GM19351 (cell line): Measurements from ENCODE around the gene RABEP2.
"Not testable (repeated sequence)": the region's sequence is repeated elsewhere in the genome, so short reads cannot be mapped to it uniquely, and the experiment has no call there.

Experiments used
- ATAC-seq: cut with Tn5 transposase; IDR thresholded peaks from one replicate; pipeline ENCODE4 v1.9.1; 2021; ENCODE audit warnings: mild to moderate bottlenecking, moderate library complexity; ENCODE audit not compliant: unreplicated experiment

RABEP2 gene

DNA sequence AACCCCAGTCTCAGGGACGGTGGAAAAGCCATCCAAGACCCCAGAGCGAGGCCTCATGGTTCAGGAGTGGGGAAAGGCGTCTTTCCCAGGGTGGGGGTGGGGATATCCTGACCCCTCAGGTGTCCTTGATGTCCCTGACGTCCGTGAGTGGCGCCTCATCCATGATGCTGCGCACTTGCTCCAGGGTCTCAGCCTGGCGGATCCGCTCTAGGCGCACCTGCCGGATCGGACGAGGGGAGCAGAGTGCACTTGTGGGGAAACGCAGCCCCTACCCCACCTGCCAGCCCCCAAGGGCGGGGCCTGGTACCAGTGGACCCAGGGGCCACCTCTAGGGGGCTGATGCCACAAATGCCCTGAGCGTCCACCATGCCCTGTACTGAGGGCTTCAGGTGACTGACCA lies 20.2 kb downstream of the RABEP2 start:
- no peak for ATAC-seq

DNA sequence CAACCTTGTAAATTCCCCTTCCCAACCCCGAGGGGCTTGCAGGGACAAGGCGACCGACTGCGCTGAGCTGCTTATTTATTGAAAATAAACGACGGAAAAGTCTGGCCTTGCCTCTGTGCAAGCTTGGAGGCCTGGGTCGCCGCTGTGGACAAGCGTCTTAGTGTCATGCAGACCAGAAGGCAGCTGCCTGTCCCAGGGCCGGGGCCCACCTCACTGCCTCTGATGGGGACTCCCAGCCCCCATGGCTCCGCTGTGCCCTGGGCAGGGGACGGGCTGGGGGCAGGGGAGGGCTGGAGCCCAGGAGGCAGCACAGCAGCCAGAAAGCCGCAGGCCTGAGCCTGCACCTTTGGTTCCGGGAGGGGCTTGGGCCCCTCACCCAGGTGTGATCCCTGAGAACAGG lies 20.7 kb downstream of the RABEP2 start:
- no peak for ATAC-seq

DNA sequence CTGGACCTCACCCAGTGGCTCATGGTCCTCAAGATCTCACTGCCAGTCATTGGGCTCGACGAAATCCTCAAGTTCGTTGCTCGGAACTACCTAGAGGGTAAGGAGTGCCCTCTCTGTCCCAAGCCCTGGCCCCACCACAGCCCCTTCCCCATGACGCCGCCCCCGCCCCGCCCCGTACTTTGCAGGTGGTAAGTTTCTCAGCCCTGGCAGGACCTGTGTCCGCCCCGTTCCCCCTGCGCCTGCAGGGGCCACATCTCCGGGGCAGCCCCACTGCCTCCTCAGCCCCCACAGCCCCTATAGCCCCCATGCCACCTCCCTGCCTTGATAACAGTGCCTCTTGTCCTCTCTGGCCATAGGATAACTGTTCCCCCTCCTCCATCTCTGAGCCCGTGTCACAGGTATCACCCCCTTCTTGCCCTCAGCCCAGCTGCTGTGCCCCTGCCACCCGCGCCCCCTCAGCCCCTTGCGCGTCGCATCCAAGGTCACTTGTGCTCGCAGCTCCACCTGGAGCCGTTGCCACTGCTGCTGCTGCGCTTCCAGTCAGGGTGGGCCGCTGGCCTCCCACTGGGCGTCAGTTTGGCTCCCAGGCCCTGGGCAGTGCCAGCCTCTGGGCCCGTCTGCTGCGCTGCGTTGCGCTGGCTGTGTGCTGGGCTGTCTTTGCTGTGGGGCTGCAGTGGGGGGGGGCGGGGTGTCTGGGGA lies 21.5 kb downstream of the RABEP2 start:
- no peak for ATAC-seq

DNA sequence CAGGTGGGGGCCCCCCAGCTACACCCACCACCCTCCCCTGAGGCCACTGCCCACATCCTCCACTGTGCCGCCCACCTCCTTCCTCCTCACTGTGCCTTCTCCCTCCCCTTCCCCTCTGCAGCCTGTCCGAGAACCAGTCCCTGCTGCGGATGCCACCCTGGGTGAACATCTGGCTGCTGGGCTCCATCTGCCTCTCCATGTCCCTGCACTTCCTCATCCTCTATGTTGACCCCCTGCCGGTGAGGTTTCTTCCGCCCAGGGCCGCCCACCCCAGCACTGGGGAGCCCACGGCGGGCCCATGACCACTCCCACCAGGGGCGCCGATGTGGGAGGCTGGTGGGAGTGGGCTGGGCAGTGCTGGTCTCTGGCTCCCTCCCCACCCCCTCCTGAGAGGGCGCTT lies 22.1 kb downstream of the RABEP2 start:
- ATAC-seq: no peak

DNA sequence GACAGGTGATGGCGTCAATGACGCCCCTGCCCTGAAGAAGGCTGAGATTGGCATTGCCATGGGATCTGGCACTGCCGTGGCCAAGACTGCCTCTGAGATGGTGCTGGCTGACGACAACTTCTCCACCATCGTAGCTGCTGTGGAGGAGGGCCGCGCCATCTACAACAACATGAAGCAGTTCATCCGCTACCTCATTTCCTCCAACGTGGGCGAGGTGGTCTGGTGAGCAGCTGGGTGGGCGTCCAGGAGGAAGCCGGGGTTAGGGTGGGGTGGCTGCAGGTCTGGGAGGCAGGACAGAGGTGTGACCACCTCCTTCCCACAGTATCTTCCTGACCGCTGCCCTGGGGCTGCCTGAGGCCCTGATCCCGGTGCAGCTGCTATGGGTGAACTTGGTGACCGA lies 23.2 kb downstream of the RABEP2 start:
- ATAC-seq: no peak

DNA sequence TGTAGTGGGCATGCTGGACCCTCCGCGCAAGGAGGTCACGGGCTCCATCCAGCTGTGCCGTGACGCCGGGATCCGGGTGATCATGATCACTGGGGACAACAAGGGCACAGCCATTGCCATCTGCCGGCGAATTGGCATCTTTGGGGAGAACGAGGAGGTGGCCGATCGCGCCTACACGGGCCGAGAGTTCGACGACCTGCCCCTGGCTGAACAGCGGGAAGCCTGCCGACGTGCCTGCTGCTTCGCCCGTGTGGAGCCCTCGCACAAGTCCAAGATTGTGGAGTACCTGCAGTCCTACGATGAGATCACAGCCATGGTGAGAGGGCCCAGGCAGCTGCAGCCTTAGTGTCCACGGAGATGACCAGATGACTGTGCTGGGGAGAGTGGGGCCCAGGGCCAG lies 24.4 kb downstream of the RABEP2 start:
- no peak for ATAC-seq

DNA sequence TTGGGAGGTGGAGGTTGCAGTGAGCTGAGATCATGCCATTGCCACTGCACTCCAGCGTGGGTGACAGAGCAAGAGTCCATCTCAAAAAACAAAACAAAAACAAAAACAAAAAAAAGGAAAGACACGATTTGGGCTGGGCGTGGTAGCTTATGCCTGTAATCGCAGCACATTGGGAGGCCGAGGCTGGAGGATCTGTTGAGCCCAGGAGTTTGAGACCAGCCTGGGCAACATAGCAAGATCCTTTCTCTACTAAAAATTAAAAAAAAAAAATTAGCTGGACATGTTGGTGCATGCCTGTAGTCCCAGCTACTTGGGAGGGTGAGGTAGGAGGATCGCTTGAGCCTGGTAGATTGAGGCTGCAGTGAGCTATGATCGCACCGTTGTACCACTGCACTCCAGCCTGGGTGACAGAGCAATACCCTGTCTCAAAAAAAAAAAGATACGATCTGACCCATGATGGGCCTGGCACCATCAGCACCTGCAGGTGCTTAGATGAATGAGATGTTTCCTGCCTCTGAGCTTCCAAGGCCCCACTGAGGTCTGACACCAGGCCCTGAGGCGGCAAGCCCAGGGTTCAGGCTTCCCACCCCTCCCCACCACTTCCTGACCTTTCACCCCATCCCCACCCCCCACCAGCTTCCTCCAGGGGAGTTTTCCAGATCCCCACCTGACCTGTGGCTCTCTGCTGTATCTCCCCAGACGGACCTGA lies 25.0 kb downstream of the RABEP2 start:
- no peak for ATAC-seq

DNA sequence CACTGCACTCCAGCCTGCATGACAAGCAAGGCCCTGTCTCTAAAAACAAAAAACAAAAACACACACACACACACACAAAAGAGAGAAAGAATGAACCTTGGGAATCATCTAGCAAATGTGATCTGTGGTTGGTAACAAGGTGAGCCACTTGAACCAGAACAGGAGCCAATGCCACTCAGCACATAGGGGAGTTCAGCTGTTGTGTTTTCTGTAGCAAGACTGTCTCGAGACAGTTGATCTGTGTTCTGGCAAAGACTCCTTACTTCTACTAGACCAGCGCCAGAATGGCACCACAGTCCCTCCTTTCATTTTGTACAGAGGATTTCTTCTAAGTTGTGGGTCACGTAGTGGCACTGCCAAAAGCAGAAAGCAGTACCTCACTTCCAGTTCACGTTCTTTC lies 26.1 kb downstream of the RABEP2 start:
- no peak for ATAC-seq

DNA sequence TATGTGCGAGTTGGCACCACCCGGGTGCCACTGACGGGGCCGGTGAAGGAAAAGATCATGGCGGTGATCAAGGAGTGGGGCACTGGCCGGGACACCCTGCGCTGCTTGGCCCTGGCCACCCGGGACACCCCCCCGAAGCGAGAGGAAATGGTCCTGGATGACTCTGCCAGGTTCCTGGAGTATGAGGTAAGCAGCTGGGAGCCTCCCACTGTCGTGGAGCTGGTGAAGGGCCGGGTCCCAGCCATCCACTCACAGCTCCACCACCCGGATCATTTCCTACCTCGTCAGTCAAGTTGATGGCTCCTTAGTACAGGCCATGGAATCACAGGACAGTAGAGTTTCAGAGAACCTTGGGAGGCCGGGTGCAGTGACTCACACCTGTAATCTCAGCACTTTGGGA lies 26.8 kb downstream of the RABEP2 start:
- no peak for ATAC-seq

DNA sequence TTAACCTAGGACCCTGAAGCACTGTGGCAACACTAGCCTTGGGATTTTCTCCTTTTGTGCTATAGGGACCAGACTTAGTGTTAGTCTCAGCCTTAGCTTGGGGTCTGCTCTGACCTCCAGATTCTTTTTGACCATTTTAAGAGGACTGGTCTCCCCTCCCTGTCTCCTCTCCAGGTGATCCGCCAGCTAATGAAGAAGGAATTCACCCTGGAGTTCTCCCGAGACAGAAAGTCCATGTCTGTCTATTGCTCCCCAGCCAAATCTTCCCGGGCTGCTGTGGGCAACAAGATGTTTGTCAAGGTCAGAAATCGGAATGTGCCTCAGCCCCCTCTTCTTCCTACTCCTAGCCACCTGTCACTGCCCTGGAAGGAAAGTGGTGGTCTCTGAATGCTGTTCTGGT lies 27.2 kb downstream of the RABEP2 start:
- ATAC-seq: no peak

DNA sequence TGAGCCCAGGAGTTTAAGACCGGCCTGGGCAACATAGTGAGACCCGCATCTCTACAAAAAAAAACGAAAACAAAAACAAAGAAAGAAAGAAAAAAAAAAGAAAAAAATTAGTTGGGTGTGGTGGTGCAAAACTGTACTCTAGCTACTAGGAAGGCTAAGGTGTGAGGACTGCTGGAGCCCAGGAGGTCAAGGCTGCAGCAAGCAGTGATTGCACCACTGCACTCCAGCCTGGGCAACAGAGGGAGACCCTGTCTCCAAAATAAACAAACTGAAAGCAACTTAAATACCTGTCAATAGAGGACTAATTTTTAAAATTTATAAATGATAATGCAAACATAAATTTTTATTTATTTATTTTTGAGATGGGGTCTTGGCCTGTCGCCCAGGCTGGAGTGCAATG lies 29.4 kb downstream of the RABEP2 start:
- ATAC-seq: no peak

DNA sequence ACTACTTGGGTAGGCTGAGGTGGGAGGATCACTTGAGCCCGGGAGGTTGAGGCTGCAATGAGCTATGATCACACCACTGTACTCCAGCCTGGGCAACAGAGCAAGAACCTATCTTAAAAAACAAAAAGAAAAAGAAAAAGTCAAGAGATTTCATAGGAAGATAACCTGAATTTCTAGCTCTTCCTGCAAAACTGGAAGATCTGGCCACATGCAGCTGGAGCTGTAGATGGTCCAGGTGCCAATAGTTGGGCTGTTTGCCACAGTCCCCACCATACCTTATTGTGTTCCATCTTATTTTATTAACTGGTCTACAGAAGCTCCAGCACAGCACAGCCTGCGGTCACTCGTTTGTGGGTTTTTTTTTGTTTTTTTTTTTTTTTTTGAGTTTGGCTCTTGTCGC lies 31.7 kb downstream of the RABEP2 start:
- no peak for ATAC-seq

DNA sequence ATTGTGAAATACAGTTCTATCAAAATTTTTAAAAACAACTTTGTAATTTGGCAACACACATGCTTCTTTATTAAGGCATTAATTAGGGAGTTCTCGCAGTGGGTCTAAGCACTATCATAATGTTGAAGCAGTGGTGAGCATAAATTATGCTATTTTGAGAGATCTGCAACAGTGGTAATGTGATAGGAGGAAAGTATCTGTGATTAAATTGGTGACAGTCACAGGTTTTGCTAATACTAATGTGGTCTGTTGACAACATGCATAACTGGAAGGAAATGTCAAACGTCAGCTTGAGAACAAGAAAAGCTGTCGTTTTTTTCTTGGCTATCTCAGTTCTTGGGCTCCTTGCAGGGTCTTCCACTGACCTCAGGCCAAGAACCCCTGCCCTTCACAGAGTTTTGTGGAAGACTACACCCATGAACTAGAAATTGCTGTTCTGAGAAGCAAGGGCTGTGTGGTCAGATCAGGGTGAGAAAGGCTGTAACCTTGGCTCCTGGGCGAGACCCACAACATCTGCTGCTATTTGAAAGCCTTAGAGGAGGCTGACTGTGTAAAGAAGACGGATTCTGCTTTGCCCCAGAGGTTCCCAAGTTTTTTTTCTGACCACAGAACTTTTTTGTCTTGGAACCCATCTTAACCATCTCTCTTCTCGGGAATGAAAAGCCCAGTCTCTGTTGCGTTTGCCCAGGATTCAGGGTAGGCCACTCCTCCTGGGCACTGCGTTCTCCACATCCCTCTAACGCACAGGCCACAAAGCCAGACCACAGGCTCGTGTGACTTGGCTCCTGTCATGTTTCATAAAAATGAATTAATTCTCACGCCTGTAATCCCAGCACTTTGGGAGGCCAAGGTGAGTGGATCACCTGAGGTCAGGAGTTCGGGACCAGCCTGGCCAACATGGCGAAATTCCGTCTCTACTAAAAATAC lies 32.8 kb downstream of the RABEP2 start:
- no peak for ATAC-seq

DNA sequence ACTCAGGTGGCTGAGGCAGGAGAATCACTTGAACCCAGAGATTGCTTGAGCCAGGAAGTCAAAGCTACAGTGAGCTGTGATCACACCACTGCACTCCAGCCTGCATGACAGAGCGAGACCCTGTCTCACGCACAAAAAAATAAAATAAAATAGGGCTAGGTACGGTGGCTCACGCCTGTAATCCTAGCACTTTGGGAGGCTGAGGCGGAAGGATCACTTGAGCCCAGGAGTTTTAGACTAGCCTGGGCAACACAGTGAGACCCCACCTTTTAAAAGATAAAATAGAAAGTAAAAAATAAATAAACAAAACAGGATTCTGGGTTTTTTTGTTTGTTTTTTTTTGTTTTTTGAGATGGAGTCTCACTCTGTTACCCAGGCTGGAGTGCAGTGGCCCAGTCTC lies 34.7 kb downstream of the RABEP2 start:
- ATAC-seq: not testable (repeated sequence)

DNA sequence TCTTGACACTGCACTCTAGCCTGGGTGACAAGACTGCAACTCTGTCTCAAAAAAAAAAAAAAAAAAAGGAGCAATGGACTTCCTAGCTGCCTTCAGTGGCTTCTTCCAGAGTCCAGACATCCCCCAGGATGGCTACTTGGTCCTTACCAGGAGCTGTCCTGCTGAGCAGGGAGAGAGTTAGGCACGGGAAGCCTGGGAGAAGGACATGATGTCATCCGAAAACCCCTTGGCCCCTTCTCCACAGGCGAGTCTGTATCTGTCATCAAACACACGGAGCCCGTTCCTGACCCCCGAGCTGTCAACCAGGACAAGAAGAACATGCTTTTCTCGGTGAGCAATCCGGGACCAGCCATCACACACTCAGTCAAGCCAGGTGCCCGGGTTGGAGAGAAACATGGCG lies 38.1 kb downstream of the RABEP2 start:
- ATAC-seq: no peak

DNA sequence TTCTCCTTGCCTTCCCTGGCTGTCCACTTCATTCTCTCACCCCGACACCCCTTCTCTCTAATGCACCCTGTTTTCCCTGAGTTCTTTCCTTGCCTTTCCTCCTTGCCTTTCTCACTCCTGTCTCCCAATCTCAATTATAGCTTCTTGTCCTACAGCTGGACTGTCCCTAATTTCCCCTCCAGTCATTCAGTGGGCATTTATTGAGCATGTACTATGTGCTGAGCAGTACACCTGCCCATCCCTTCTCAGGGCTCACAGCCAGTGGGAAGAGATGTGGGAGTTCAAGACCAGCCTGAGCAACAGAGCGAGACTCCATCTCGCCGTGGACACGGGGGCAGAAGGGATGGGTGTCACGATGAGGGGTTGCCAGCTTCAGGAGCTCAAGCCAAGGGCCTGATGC lies 41.0 kb downstream of the RABEP2 start:
- ATAC-seq: no peak

DNA sequence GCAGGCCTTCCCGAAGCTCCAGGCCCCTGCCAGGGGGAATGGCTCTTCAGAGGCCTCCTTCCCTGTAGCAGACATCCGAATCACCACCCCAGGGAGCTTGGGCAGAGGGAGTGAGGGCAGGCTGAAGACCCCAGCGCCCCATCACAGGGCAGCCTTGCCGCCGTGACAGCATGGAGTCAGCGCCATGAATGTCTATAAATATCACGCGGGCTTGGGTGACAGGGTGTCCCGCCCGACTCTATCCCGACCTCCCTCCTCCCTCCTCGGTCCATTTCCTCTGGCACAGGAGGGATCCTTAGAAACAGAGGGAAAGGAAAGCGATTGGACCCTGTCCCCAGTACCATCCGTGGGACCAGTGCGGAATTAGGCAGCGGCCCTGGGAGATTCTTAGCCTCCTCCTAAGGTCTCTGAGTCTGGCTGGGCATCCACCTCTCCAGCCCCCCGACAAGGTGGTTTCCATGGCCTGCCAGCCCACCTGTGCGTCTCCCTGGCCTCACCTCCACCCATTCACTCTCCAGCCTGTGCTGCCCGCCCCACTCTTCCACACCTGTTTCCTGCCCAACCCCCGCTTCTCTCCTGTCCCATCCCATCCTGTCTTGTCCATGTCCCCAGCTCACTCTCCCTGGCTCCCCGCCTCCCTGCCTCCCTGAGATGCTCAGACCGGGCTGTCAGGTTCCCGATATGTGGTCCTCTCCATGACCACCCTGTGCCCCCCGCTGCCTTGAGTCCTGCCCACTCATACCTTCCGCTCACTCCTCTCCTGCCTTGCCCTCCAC lies 41.6 kb downstream of the RABEP2 start:
- ATAC-seq: no peak

DNA sequence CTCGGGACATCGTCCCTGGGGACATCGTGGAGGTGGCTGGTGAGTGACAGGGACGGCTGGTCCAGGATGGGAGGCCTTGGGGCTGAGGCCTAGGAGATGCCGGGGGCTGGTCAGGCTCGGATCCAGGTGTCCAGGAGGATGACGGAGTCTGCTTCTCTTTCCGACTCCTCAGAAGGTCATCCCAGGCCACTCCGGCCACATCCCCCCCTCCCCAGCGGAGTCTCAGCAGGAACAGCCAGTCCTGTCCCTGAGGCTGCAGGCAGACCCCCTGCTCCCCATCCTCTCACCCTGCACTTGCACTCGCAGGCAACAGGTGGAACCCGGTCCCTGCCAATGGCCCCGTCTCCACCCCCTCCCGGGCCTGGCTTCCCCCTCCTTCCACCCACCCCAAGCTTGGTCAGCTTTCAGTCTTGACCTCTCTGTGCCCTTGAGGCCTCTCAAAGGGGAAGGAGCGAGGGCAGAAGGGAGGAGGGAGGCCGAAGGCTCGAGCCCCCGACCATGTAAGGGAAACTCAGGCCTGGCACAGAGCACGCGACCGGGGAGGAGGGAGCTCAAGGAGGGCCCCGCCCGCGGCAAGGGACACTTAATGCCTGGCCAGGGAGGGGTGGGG lies 42.4 kb downstream of the RABEP2 start:
- no peak for ATAC-seq

DNA sequence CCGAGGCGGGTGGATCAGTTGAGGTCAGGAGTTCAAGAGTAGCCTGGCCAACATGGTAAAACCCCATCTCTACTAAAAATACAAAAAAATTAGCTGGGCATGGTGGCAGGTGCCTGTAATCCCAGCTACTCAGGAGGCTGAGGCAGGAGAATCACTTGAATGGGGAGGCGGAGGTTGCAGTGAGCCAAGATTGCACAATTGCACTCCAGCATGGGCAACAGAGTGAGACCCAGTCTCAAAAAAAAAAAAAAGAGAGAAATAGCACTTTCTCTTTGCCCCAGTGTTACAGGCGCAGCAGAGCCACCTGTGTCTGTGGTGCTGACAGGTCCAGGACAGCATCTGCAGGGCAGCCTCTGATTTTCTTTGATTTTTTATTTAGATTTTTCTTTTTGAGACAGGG lies 43.5 kb downstream of the RABEP2 start:
- not testable (repeated sequence) for ATAC-seq

DNA sequence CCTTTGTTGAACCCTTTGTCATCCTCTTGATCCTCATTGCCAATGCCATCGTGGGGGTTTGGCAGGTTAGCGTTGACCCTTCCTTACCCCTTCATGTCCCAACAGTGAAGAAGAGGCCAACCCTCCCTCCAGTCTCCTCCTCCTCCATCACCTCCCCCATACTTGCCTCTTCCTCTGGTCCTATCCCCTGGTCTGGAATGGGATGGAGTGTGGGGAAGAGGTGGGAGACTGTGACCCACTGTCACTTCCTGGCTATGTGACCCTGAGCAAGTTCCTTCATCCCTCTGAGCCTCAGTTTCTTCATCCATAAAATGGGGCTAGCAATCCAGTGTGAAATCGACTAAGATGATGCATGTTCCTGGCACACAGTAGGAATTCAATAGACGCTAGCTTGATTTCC lies 44.1 kb downstream of the RABEP2 start:
- ATAC-seq: no peak

DNA sequence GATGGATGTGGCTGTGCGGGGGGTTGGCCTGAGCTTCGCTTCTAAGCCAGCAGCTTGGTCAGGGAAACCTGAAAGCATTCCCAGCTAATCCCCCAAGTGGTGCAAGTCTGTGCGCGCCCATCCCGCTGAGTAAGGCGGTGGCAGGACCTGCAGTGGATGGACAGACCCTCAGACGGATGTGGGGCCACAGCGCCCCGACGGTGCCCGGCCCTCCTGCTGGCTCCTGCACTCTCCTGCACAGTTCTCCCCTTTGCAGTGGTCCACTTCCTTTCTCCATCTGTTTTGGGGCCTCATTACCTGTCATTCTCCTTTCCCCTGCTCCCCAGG lies 44.5 kb downstream of the RABEP2 start:
- no peak for ATAC-seq
